GM12878 (cell line): ENCODE results near the gene HOXD11.

Experiments used
- BRCA1 ChIP-seq: IDR thresholded peaks from 2 replicates; pipeline ENCODE4 v1.6.1; 2011; ENCODE audit warnings: low read depth, low read length, improper control_type of control experiment
- CTCF ChIP-seq, 3 experiments: IDR thresholded peaks in 2 of 3; conservative IDR thresholded peaks in 1 of 3; 2 replicates each; pipeline ENCODE4 v1.5.1; 2011; ENCODE audit warnings: low read depth in 3 of 3, low read length in 3 of 3, mild to moderate bottlenecking in 3 of 3, control low read depth in 2 of 3, moderate library complexity in 2 of 3, inconsistent platforms in 1 of 3, mixed read lengths in 1 of 3; ENCODE audit not compliant: control insufficient read depth in 2 of 3, insufficient read depth in 1 of 3; ENCODE audit errors: extremely low read depth in 1 of 3
- EED ChIP-seq: sonication (generic); IDR thresholded peaks from 2 replicates; pipeline ENCODE4 v1.6.1; 2016; ENCODE audit warnings: antibody characterized with exemption, low read depth
- MYC ChIP-seq: IDR thresholded peaks from 2 replicates; pipeline ENCODE4 v1.6.1; 2011; ENCODE audit warnings: mild to moderate bottlenecking, low read length, moderate library complexity, inconsistent platforms; ENCODE audit not compliant: insufficient read depth, insufficient replicate concordance, insufficient read length, severe bottlenecking
- NRF1 ChIP-seq: conservative IDR thresholded peaks from 2 replicates; pipeline ENCODE4 v1.6.1; 2011; ENCODE audit warnings: mild to moderate bottlenecking, low read depth, low read length, improper control_type of control experiment
- POLR2A ChIP-seq: IDR thresholded peaks from 2 replicates; pipeline ENCODE4 v1.6.1; 2011; ENCODE audit warnings: low read depth, mild to moderate bottlenecking, low read length
- POLR2AphosphoS5 ChIP-seq: IDR thresholded peaks from 2 replicates; pipeline ENCODE4 v1.6.1; 2011; ENCODE audit warnings: mild to moderate bottlenecking, low read length, inconsistent platforms
- SIN3A ChIP-seq: IDR thresholded peaks from 2 replicates; pipeline ENCODE4 v1.6.1; 2012; ENCODE audit warnings: low read depth, low read length, improper control_type of control experiment
- SMC3 ChIP-seq: IDR thresholded peaks from 2 replicates; pipeline ENCODE4 v1.6.1; 2011; ENCODE audit warnings: low read length, improper control_type of control experiment, borderline replicate concordance
- YY1 ChIP-seq: IDR thresholded peaks from 2 replicates; pipeline ENCODE4 v1.6.1; 2011; ENCODE audit warnings: low read depth, mild to moderate bottlenecking, low read length
- TF ChIP-seq, protein P1 (sequence below): fragments of 450-650 bp; formaldehyde crosslinking; IDR thresholded peaks from 2 replicates; pipeline ENCODE4 v1.5.0; 2022; ENCODE audit warnings: mild to moderate bottlenecking, missing genetic modification characterization
- TF ChIP-seq, protein P2 (sequence below): fragments of 450-650 bp; formaldehyde crosslinking; IDR thresholded peaks from 2 replicates; pipeline ENCODE4 v1.4.0; 2020; ENCODE audit warnings: mild to moderate bottlenecking, moderate library complexity

DNA sequence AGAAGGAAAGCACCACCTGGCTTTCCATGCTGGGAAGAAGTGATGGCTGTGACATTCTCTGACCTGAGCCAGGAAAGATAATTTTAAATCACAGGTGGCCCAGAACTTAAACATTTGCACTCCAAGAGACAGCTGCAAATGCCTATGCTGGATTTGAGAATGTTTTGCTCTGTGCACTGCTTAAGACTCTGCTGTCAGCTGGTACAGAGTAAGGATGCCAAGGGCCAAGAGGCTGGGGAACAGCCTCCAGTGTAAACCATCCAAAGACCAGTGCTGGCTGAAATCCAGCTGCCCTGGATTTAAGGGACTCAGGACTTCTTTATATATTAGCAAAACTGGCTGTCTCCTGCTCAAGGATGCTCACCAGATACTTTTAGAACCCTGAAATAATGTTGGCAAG is 26.3 kb downstream of the HOXD11 start:
- no peak for TF ChIP-seq NRF1
- no peak for TF ChIP-seq SMC3
- TF ChIP-seq, protein P1, sequence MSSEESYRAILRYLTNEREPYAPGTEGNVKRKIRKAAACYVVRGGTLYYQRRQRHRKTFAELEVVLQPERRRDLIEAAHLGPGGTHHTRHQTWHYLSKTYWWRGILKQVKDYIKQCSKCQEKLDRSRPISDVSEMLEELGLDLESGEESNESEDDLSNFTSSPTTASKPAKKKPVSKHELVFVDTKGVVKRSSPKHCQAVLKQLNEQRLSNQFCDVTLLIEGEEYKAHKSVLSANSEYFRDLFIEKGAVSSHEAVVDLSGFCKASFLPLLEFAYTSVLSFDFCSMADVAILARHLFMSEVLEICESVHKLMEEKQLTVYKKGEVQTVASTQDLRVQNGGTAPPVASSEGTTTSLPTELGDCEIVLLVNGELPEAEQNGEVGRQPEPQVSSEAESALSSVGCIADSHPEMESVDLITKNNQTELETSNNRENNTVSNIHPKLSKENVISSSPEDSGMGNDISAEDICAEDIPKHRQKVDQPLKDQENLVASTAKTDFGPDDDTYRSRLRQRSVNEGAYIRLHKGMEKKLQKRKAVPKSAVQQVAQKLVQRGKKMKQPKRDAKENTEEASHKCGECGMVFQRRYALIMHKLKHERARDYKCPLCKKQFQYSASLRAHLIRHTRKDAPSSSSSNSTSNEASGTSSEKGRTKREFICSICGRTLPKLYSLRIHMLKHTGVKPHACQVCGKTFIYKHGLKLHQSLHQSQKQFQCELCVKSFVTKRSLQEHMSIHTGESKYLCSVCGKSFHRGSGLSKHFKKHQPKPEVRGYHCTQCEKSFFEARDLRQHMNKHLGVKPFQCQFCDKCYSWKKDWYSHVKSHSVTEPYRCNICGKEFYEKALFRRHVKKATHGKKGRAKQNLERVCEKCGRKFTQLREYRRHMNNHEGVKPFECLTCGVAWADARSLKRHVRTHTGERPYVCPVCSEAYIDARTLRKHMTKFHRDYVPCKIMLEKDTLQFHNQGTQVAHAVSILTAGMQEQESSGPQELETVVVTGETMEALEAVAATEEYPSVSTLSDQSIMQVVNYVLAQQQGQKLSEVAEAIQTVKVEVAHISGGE (CRISPR knock-in tag): no peak
- no peak for TF ChIP-seq CTCF (IDR thresholded peaks at IDR 0.05 in 2 of 3, conservative IDR thresholded peaks at IDR 0.05 in 1 of 3; ENCODE audit: control insufficient read depth in 2 of 3, extremely low read depth in 1 of 3, insufficient read depth in 1 of 3, low read depth in 3 of 3, low read length in 3 of 3)
- TF ChIP-seq POLR2A: no peak
- TF ChIP-seq MYC: no peak
- TF ChIP-seq YY1: no peak
- no peak for TF ChIP-seq BRCA1
- TF ChIP-seq, protein P2, sequence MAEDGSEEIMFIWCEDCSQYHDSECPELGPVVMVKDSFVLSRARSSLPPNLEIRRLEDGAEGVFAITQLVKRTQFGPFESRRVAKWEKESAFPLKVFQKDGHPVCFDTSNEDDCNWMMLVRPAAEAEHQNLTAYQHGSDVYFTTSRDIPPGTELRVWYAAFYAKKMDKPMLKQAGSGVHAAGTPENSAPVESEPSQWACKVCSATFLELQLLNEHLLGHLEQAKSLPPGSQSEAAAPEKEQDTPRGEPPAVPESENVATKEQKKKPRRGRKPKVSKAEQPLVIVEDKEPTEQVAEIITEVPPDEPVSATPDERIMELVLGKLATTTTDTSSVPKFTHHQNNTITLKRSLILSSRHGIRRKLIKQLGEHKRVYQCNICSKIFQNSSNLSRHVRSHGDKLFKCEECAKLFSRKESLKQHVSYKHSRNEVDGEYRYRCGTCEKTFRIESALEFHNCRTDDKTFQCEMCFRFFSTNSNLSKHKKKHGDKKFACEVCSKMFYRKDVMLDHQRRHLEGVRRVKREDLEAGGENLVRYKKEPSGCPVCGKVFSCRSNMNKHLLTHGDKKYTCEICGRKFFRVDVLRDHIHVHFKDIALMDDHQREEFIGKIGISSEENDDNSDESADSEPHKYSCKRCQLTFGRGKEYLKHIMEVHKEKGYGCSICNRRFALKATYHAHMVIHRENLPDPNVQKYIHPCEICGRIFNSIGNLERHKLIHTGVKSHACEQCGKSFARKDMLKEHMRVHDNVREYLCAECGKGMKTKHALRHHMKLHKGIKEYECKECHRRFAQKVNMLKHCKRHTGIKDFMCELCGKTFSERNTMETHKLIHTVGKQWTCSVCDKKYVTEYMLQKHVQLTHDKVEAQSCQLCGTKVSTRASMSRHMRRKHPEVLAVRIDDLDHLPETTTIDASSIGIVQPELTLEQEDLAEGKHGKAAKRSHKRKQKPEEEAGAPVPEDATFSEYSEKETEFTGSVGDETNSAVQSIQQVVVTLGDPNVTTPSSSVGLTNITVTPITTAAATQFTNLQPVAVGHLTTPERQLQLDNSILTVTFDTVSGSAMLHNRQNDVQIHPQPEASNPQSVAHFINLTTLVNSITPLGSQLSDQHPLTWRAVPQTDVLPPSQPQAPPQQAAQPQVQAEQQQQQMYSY (CRISPR knock-in tag): no peak
- TF ChIP-seq SIN3A: no peak
- no peak for TF ChIP-seq EED
- TF ChIP-seq POLR2AphosphoS5: no peak
